Stimulated activated CD8-positive, alpha-beta memory T cell treated with anti-CD3 and anti-CD28 coated beads, Interleukin-12 subunit alpha, Interleukin-12 subunit beta, amount 100 ng/mL, for 24 hours (primary cell): Measurements from ENCODE around the gene ACBD7.

Experiments used
- DNase-seq: peaks from one replicate; pipeline ENCODE4 v3.0.0-alpha.2; 2020; ENCODE audit errors: extremely low read depth

Gene ACBD7

GRCh38 chr10:15091418-15091817, 2.8 kb upstream of the ACBD7 start:
- DNase-seq = no peak

DNA sequence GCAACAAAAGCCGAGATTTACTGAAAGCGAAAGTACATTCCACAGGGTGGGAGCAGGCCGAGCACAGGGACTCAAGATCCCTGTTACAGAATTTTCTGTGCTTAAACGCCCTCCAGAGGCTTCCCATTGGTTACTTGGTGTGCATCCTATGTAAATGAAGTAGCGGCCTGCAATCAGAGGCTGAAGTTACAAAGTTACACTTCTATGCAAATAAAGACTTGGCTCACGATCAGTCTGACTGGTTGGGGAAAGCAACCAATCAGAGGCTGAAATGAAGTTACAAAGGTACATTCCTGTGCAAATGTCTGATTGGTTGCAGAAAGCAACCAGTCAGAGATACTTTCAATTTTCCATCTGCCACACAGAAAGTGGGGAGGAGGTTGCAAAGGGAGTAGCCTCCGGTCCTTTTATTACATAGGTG, 4.1 kb downstream of the ACBD7 start:
- DNase-seq = no peak

DNA sequence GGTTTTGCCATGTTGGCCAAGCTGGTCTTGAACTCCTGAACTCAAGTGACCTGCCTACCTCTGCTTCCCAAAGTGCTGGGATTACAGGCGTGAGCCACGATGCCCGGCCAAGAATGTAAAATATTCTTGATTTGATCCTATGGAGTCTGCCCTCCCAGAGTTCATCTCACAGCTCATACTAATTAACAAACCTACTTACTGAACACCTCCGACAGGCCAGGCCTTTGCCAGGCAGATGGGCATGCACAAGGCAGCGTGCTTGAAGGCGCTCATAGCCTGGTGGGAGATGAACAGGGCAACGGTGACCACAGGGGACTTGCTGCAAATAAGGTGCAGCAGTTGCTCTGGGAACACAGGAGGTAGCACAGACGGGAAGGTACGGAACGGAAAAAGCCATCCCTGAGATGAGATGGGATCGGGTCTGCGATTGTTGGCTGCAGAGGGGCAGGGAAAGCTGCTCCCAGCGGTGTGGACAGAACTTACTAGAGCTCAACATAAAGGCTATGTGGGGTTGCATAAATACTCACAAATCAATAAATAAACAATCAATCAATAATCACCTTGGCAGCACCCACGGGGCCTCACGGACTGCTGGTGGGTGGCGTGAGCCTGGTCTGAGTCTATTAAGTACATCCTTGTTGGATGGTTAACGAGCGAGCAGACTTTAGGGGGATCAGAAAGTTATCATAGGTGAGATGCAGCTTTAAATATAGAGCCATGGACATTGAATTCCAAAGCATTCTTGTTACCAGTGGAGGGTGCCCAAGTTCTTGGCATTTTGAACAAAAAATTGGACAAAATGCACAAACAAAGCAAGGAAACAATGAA, 4.7 kb downstream of the ACBD7 start:
- no peak for DNase-seq

- DNase-seq = no peak
These were observed 13.2 kb downstream of the ACBD7 start for GRCh38 chr10:15075421-15075820.

DNA sequence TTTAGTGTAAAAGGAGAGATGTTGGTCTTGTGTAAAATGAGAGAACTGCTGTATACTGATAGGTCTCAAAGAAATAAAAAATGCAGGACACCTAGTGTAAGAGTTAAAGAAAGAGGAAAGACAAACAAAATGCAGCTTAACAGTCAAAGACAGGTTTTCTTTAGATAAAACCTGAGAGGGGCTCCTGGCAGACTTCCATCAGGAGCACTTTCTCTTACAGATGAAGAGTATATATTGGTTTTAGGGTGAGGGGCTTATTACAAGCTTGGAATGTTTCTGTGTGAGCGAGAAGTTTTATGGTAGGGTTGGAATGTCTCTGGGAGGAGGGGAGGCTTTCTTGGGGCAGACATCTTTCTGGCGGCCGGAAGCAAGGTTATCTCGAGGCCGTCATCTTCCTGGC, 16.2 kb downstream of the ACBD7 start:
- no peak for DNase-seq

DNA sequence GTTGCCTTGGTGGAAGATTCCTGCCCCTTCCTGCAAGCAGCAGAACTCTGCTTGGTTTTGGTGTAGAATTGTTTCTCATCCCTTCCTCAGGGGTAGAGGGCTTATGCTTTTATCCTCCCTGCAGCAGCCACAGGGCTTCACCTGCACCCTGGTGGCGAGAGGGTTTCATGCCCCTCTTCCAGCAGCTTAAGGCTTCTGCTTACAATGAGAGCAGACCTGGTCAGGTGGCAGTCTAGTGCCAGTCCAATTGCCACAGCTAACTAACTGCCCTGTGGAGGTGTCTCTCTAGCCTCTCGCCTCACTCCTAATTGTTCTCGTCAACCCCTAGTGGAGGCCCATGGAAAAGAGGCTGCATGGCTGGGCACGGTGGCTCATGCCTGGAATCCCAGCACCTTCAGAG, 19.3 kb downstream of the ACBD7 start:
- DNase-seq = no peak

GRCh38 chr10:15068802-15069201, 19.8 kb downstream of the ACBD7 start:
- DNase-seq = no peak

DNA sequence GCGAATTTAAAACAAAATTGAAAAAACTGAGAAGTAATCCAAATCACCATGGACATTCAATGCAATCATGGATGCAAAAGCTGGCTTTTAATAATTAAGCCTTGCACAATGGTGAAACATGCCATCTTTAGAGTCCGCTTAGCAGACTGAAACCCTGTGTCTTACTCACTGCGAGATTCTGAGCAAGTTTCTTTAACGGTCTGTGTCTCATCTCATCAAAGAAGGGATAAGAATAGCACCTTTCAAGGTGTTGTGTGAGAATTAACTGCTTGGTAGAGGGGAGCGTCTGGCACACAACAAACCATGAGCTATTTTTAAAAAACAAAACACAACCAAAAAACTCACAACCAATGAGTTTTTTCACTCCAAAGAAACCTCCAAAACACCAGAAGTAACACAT, 21.4 kb downstream of the ACBD7 start:
- DNase-seq = no peak

DNA sequence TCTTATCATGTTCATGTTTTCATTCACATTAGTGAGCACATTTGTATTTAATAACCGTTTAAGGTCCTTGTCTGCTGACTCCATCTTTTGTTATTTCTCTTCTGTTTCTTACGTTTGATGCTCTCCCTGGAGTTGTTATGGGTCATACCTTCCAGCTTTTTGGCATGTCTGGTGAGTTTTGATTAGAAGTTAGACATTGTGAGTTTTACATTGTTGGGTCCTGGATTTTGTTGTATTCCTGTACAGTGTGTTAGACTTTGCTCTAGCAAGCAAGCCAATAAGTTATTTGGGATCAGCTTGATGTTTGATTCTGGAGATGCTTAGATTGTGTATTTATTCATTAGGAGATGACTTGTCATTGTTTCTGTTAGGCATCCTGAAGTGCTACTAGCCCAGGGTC, 27.9 kb downstream of the ACBD7 start:
- no peak for DNase-seq

DNA sequence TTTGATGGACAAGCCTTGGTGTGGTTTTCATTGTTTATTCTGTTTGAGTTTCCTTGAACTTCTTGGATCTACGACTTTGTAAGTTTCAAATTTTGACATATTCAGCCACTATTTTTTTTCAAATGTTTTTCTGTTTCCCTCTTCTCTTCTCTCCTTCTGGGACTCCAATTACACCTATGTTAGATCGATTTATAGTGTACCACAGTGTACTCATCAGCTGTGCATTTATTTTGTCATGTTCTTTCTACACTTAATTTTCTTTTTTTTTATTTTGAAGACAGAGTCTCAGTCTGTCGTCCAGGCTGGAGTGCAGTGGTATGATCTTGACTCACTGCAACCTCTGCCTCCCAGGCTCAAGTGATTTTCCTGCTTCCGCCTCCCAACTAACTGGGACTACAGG, 28.7 kb downstream of the ACBD7 start:
- DNase-seq = no peak

- no peak for DNase-seq
These were observed 29.9 kb downstream of the ACBD7 start for GRCh38 chr10:15058689-15059088.

DNA sequence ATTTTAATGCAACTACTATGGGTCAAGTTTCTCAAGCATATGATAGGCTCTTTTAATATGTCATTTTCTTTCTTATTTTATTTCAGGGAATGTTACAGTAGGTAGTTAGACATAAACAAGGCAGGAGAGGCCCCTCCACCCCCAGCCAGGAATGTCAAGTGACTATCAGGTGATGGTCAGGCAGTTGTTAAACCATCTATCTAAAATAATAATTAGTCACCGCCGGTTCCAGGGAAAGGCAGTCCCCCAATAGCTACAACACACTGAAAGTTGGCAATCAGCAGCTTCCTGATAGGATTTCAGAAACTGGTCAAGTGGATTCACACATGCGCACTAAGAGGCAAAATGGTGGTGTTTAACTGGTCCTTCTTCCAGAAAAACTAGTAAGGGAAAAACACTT, 35.5 kb downstream of the ACBD7 start:
- no peak for DNase-seq

- DNase-seq = no peak
These were observed 36.5 kb downstream of the ACBD7 start for GRCh38 chr10:15052121-15052520.

DNA sequence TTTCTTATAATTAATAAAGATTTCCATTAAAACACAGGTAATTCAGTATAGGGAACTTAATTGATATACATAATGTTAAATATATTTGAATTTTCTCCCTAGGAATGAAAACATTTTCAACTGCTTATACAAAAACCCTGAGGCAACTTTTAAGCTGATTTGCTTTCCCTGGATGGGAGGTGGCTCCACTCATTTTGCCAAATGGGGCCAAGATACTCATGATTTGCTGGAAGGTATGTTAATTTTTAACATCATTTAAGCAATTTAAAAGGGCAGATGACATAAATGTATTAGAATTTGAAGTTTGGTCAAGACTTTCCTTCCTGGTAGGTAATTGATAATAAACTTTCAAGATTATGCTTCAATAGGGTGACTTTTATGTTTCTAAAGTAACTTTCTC, 39.0 kb downstream of the ACBD7 start:
- no peak for DNase-seq

DNA sequence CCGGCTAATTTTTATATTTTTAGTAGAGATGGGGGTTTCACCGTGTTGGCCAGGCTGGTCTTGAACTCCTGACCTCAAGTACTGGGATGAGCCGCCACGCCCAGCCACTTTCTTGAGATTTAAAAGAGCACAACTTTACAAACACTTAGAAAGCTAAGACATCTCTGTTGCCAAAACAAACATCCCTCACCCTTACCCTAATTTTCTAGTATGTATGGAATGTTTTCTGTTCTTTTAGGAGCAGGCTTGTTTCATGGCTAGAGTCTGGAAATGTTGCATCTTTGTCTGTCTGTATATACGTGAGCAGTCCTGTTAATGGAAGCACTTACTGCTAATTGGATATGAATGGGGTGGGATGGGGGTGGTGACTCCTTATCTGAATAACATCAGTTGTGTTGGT, 42.0 kb downstream of the ACBD7 start:
- DNase-seq = no peak

- DNase-seq = no peak
These were observed 43.2 kb downstream of the ACBD7 start for GRCh38 chr10:15045380-15045779.

- no peak for DNase-seq
These were observed 44.9 kb downstream of the ACBD7 start, which contains the start of gene OLAH for GRCh38 chr10:15043674-15044073. OLAH (plus strand) TSS chr10:15043943; CDS start chr10:15047289, 3,346 bp downstream.

DNA sequence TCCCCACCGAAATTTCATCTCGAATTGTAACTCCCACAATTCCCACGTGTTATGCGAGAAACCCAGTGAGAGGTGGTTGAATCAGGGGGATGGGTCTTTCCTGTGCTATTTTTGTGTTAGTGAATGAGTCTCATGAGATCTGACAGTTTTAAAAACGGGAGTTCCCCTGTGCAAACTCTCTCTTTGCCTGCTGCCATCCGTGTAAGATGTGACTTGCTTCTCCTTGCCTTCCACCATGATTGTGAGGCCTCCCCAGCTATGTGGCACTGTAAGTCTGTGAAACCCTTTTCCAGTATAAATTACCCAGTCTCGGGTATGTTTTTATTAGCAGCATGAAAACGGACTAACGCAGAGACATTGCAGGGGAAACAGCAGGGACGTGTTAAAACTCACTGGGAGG, 50.2 kb downstream of the ACBD7 start:
- no peak for DNase-seq

- no peak for DNase-seq
These were observed 50.9 kb downstream of the ACBD7 start for GRCh38 chr10:15037691-15038090.

- DNase-seq = no peak
These were observed 52.9 kb downstream of the ACBD7 start for GRCh38 chr10:15035385-15036301.

DNA sequence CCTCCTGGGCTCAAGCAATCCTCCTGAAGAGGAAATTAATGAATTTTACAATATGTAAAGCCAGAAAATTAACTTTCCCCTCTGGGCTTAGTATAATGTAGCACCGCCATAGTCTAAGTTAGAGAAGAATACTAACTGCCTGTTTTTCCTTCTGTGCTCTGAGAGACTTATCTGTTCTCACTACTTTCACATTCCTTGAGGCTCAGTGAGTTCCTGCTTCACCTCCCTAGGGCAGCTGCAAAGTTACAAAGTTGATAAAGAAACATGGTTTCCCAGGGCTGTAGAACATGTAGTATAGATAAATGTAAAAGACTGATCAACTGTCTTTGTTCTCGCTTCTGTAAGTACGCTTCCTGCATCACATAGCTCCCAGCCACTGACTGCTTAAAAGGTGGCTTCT, 60.8 kb downstream of the ACBD7 start:
- DNase-seq = no peak
